ENCODE results near the gene ZNF285.
"Not testable (repeated sequence)": the region's sequence is repeated elsewhere in the genome, so short reads cannot be mapped to it uniquely, and the experiment has no call there.

ZNF285 gene

DNA sequence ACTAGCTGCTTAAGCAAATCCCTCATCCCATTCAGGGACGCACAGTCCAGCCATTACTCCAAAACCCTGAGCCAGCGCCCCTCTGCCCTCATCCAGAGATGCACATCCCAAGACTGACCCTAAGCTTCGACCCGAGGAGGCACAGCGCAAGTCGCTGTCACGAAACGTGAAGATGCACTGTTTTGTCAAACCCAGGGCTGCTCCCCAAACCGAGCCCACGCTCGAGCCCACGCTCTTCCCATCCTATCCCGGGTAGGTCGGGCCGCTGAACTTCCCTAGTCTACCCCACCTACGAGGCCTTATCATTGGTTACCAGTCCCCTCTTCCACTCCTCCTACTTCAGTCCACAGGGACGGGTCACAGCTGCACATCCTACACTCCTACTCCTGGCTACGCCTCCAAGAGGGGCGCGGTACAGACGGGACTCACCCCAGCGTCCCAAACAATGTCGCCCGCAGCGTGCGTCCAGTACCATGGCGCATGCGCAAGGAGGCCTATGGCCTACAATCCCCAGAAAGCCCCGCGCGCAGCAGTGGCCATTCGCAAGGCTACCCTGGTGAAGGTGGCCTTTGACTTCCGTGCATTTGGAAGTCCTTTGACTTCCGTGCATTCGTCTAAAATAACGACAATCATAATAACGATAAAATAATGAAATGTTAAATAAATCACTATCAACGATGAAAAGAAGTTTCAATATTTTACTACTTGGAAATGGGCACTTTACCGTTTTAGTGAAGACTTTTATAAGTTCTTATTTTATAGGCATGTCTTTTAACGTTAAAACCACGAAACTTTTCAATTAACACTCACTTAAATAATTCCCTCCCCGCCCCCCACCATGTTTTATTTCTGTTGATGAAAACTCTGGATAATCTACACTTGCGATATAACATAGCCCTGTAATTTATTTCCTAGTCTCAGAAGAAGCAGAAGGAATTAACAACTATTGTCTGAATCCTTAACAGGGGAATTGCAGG, at the start of gene ZNF285:
TSS of gene ZNF285 (minus strand) at position 470 of the 977 bp plus-strand sequence. CDS start 4,395 bp downstream, outside the sequence.
- no peak for DNase-seq

DNA sequence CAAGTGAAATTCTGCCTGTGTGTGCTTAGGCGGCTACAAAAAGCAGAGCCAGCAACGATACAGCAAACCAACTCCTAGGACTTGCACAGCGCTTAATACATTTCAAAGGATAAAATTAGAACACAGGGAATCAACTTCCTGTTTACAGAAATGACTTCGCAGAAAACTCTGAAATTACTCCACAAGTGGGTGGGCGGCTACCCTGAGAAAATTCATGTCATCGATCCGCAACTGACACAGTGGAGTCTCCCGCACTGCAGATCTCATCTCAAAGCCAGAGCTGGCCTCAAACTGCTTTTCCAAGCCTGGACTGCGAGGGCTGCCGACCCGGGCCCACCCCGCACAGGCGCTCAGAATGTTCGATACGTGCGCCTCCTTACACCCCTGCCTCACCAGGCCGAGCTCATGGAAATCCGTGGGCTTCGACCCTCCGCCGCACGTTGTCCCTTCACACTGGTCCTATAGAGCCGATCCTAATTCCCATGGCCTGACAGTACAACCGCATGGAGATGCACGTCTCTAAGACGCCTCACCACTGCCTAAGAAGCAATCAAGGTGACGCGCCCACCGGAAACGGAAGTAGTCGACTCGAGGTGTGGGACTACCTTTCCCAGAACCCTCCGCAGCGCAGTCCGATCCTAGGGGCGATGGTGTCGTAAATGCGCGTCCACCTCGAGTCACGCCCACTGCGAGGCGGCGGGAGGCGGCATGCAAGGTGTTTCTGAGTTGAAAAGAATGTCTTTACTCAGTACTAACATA, 46.7 kb upstream of the ZNF285 start, which contains the start of gene ZNF229:
TSS of gene ZNF229 (minus strand) at position 557 of the 759 bp plus-strand sequence. CDS start 5,625 bp downstream, outside the sequence.
- peak; percentile 64 for DNase-seq

DNA sequence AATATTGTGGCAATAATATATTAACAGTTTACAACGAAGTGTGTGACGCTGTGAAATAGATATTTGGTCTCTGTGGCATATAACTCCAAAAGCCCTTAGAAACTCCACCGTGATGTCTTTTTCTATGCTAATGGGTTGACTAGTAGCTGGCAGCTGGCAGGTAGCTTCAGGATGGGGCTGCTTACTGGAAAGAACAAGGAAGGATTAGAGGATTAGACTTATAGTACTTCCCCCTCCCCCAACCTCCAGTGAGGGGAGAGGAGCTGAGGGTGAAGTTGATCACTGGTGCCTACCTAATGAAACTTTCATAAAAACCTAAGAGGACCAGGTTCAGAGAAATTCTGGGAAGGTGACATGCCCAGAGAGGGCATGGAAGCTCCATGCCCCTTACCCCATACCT, 37.0 kb upstream of the ZNF285 start:
- no peak for DNase-seq

GRCh38 chr19:44435441-44435840, 34.0 kb upstream of the ZNF285 start:
- DNase-seq = no peak

- no peak for DNase-seq
Measured at GRCh38 chr19:44430956-44431355, 29.5 kb upstream of the ZNF285 start.

DNA sequence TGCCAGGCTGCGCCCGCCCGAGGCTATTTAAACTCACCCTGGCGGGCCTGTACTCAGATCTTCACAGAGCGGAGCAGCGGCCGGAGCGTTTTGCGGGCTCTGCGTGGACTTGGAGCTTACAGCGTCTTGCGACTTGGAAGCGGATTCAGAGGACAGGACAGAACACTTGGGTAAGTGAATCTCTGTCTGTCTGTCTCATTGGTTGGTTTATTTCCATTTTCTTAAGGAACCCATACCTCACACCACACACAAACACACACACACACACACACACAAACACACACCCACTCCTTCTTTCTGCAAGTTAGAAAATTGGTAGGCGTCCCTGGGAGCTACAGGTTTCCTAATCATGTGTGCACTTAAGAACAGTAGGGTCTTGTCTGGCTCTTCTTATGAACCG, 14.1 kb upstream of the ZNF285 start:
- DNase-seq = not testable (repeated sequence)

DNA sequence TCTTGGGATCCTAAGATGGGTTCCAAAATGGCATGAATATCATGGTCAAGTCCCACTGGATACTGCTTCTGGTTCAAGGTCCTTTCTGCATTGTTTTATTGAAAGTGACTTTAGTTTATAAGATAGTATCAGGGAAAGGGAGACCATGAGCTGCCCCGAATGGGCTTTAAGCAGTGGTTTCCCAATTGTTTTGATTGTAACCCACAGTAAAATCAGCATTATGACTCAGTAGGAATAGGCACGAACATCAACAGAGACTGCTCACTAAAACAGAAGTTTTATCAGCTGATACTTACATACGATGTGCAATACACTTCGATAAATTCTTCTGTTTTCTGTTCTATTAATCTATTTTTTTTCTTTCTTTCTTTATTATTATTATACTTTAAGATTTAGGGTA, 12.1 kb downstream of the ZNF285 start:
- not testable (repeated sequence) for DNase-seq

DNA sequence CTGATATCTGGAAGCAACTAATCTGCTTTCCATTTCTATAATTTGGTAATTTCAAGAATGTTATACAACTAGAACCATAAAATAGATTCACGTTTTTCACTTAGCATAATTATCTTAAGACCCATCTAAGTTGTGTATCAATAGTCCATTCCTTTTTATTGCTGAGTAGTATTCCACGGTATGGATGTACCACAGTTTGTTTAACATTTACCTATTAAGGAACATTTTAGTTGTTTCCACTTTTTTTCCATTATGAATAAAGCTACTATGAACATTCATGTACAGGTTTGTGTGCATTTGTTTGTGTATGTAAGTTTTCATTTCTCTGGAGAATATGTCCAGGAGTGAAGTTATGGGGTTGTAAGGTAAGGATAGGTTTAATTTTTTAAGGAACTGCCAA, 26.6 kb downstream of the ZNF285 start:
- DNase-seq = no peak

GRCh38 chr19:44371815-44372480, 29.5 kb downstream of the ZNF285 start:
- DNase-seq = no peak

DNA sequence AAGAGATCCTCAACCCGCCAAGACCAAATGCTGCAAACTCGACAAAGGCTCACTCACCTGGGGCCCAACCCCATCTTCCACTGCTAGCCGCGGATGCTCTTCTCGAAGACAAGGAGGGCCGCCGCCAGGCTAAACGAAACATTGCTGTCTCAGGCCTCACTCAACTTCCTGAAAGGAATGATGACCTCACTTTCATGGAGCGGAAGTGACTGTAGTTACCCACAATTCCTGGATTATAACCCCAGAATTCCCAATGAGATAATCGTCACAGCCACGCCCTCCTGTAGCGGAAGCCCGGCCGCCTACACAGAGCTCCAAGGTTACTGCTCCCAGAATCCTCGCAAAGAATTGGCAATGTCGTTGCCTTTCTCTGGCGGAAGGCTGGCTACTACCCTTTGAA, 34.4 kb downstream of the ZNF285 start:
- DNase-seq = no peak

GRCh38 chr19:44356383-44357111, 44.9 kb downstream of the ZNF285 start, which contains the start of gene ZNF112:
TSS of gene ZNF112 (minus strand) at chr19:44356680. CDS start at chr19:44340539, 16,141 bp downstream.
- DNase-seq = peak; percentile 94

GRCh38 chr19:44346556-44346955, 54.9 kb downstream of the ZNF285 start:
- no peak for DNase-seq

DNA sequence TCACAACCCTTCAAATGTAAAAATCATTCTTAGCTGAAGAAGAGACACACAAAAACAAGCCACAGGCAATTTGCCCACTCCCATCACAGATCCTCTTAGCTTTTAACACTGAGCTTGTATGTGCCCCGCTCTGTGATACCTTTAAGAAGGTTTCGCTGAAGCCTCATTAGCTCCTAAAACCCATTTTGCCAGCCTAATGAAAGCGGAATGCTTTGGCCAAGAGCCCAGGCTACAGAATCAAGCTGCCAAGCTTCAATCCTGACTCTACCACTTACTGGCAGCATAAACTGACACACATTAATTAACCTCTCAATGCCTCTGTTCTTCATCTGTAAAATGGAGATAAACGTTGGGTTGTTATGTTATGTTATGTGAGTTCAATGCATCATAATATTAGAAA, 55.4 kb downstream of the ZNF285 start:
- no peak for DNase-seq

DNA sequence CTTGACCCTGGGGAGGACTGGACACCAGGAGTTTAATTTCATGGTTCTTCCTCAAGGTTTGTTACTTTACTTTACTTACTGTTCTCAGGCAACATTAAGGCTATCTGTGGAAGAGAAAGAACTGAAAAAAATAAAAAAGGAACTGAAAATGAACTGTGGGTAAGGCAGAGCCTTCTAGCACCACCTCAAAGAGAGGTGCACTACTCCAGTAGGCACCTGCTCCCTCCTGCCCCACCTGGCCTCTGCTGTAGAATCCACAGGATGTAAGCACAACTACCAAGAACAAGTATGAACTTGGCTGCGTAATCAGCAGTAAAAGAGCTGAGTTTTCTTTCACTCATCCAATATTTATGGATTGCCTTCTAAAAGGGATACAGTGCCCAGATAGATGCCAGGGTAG, 57.2 kb downstream of the ZNF285 start:
- DNase-seq = no peak

GRCh38 chr19:44341794-44342193, 59.6 kb downstream of the ZNF285 start:
- DNase-seq = no peak

DNA sequence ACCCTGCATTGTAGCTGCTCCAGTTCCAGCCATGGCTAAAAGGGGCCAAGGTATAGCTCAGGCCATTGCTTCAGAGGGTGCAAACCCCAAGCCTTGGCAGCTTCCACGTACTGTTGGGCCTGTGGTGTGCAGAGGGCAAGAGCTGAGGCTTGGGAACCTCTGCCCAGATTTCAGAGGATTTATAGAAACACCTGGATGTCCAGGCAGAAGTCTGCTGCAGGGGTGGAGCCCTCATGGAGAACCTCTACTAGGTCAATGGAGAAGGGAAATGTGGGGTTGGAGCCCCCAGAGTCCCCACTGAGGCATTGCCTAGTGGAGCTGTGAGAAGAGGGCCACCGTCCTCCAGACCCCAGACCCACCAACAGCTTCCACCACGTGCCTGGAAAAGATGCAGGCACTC, 66.8 kb downstream of the ZNF285 start:
- DNase-seq = not testable (repeated sequence)

Data from NCI-H1436 treated with DMSO at 0.1 percent for 48 hours (cell line).